ENCODE measurements around the gene MYL5.

Gene MYL5

DNA sequence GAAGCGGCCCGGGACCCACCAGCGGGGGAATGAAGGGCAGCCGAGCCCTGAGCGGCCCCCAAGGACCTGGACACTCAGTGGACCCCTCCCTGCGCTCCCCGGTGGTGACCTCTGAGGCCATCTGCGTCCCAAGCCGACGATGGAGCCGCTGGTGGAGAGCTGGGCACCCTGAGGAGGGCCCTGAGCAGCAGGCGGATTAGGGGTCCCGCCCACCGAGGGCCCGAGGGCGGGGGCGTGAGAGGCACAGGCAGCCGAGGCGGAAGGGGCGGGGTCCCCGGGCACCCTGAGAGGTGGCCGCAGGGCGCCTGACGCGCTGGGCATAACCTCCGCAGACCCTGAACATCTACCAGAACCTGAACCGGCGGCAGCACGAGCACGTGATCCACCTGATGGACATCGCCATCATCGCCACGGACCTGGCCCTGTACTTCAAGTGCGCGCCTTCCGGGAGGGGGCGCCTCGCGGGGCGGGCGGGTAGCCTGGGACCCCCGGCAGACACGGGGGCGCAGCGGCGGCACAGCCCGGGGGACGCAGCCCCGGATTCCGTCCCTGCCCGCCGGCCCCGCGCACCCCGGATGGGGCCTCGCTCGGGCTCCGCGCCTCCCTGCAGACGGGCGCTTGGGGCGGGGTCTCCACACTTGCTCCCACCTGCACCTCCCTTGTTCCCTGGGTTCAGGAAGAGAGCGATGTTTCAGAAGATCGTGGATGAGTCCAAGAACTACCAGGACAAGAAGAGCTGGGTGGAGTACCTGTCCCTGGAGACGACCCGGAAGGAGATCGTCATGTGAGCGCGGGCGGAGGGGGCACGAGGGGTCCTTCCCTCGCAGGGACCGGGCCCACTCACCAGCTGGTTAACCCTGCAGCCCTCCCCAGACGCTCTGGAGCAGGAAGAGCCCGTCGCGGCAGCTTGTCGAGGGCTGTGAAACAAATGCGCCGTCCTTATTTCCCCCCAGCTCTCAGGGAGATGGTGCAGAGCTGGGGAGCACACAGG is 10.6 kb upstream of the MYL5 start:
- Histone ChIP-seq H3K4me3 (ENCODE audit: insufficient read depth, low read length, poor library complexity, severe bottlenecking) (peak overlapping the region; percentile 73), H3K9me2 (replicated peaks; ENCODE audit: insufficient read depth, low read length) (no peaks in the 10 kb centered on the region), H3K27me3 (ENCODE audit: low read length) (no peaks in the 10 kb centered on the region), H3K9me3 (ENCODE audit: insufficient read depth, low read length) (no peaks in the 10 kb centered on the region), H3K36me3 (ENCODE audit: low read length) (no peaks in the 10 kb centered on the region), H3F3A (ENCODE audit: insufficient read depth) (0 out of 2 replicates have a peak, but pooled peaks cover 6% of the 10 kb centered on the region), H2AFZ (ENCODE audit: low read depth, low read length, severe bottlenecking) (peak overlapping the region; percentile 33), H3K79me2 (ENCODE audit: insufficient read depth, low read length) (no peaks in the 10 kb centered on the region), H4K20me1 (ENCODE audit: low read depth, low read length) (no peaks in the 10 kb centered on the region), H3K4me2 (ENCODE audit: low read depth, low read length, poor library complexity, severe bottlenecking) (peak overlapping the region; percentile 64), H3K27ac (ENCODE audit: low read depth, low read length) (peak overlapping the region; percentile 66), H3K9ac (ENCODE audit: low read length) (peak overlapping the region; percentile 80)
- TF ChIP-seq, protein P1, sequence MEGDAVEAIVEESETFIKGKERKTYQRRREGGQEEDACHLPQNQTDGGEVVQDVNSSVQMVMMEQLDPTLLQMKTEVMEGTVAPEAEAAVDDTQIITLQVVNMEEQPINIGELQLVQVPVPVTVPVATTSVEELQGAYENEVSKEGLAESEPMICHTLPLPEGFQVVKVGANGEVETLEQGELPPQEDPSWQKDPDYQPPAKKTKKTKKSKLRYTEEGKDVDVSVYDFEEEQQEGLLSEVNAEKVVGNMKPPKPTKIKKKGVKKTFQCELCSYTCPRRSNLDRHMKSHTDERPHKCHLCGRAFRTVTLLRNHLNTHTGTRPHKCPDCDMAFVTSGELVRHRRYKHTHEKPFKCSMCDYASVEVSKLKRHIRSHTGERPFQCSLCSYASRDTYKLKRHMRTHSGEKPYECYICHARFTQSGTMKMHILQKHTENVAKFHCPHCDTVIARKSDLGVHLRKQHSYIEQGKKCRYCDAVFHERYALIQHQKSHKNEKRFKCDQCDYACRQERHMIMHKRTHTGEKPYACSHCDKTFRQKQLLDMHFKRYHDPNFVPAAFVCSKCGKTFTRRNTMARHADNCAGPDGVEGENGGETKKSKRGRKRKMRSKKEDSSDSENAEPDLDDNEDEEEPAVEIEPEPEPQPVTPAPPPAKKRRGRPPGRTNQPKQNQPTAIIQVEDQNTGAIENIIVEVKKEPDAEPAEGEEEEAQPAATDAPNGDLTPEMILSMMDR (IDR thresholded peaks at IDR 0.05; ENCODE audit: insufficient read depth, low read length, poor library complexity, severe bottlenecking), result no peak
- no peak for TF ChIP-seq EZH2phosphoT487 (conservative IDR thresholded peaks at IDR 0.05; ENCODE audit: low read length)

DNA sequence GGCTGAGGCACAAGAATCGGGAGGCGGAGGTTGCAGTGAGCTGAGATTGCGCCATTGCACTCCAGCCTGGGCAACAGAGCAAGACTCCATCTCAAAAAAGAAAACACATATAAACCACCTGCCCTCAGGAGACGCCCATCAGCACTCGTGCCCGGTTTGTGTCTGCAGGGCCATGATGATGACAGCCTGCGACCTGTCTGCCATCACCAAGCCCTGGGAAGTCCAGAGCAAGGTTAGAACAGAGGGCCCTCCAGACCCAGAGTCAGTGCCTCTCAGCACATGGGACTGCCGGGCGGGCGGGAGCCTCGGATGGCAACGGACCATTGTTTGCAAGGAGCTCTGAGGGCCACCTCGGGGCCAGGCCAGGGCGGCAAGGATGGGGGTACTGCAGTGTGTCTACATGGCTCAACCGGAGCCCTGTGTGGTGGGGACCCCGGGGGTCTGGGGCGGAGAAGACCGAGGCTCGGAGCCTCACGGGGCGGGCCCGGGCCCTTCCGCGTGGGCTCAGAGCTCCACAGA is 9.6 kb upstream of the MYL5 start:
- H3K79me2 ChIP-seq (ENCODE audit: insufficient read depth, low read length), result no peaks in the 10 kb centered on the region
- no peaks in the 10 kb centered on the region for H3K9me3 ChIP-seq (ENCODE audit: insufficient read depth, low read length)
- H2AFZ ChIP-seq (ENCODE audit: low read depth, low read length, severe bottlenecking), result no peak overlapping the region
- H3K36me3 ChIP-seq (ENCODE audit: low read length), result no peaks in the 10 kb centered on the region
- H3K9me2 ChIP-seq (replicated peaks; ENCODE audit: insufficient read depth, low read length), result no peaks in the 10 kb centered on the region
- 0 out of 2 replicates have a peak, but pooled peaks cover 6% of the 10 kb centered on the region for H3F3A ChIP-seq (ENCODE audit: insufficient read depth)
- no peaks in the 10 kb centered on the region for H3K27me3 ChIP-seq (ENCODE audit: low read length)
- TF ChIP-seq EZH2phosphoT487 (conservative IDR thresholded peaks at IDR 0.05; ENCODE audit: low read length), result no peak
- TF ChIP-seq, protein P1 (IDR thresholded peaks at IDR 0.05; ENCODE audit: insufficient read depth, low read length, poor library complexity, severe bottlenecking), result no peak
- no peaks in the 10 kb centered on the region for H4K20me1 ChIP-seq (ENCODE audit: low read depth, low read length)
- H3K4me2 ChIP-seq (ENCODE audit: low read depth, low read length, poor library complexity, severe bottlenecking), result peak overlapping the region; percentile 64
- H3K27ac ChIP-seq (ENCODE audit: low read depth, low read length), result peak overlapping the region; percentile 66; the same call in 1 of the 2 replicates
- H3K9ac ChIP-seq (ENCODE audit: low read length), result peak overlapping the region; percentile 80; the same call in 1 of the 2 replicates
- peak overlapping the region; percentile 73 for H3K4me3 ChIP-seq (ENCODE audit: insufficient read depth, low read length, poor library complexity, severe bottlenecking)

DNA sequence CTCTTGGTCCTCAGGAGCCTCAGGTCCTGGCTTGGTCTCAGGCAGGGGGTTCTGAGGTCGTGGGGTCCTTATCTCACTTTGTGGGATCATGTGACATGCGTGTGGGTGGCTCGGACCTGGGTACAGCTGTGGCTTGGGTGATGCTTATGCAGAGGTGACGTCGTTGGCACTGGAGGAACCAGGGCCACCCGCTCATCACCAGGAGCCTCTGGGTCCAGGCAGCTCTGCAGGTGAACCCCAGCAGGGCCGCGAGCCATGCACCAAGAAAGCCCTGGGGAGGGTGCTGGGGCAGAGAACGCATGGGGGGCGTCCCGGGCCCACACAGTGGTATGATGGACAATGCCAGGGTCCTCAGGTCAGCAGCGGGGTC is 9.0 kb upstream of the MYL5 start:
- H3K9me2 ChIP-seq (replicated peaks; ENCODE audit: insufficient read depth, low read length), result no peaks in the 10 kb centered on the region
- H4K20me1 ChIP-seq (ENCODE audit: low read depth, low read length), result no peaks in the 10 kb centered on the region
- H3K9ac ChIP-seq (ENCODE audit: low read length), result no peak overlapping the region; the same call in 1 of the 2 replicates
- no peaks in the 10 kb centered on the region for H3K27me3 ChIP-seq (ENCODE audit: low read length)
- 0 out of 2 replicates have a peak, but pooled peaks cover 6% of the 10 kb centered on the region for H3F3A ChIP-seq (ENCODE audit: insufficient read depth)
- H3K79me2 ChIP-seq (ENCODE audit: insufficient read depth, low read length), result no peaks in the 10 kb centered on the region
- H3K4me3 ChIP-seq (ENCODE audit: insufficient read depth, low read length, poor library complexity, severe bottlenecking), result no peak overlapping the region
- H3K27ac ChIP-seq (ENCODE audit: low read depth, low read length), result no peak overlapping the region
- no peak for TF ChIP-seq EZH2phosphoT487 (conservative IDR thresholded peaks at IDR 0.05; ENCODE audit: low read length)
- TF ChIP-seq, protein P1 (IDR thresholded peaks at IDR 0.05; ENCODE audit: insufficient read depth, low read length, poor library complexity, severe bottlenecking), result no peak
- no peak overlapping the region for H2AFZ ChIP-seq (ENCODE audit: low read depth, low read length, severe bottlenecking)
- no peaks in the 10 kb centered on the region for H3K9me3 ChIP-seq (ENCODE audit: insufficient read depth, low read length)
- peak overlapping the region; percentile 64 for H3K4me2 ChIP-seq (ENCODE audit: low read depth, low read length, poor library complexity, severe bottlenecking)
- H3K36me3 ChIP-seq (ENCODE audit: low read length), result no peaks in the 10 kb centered on the region
